ENCODE data around the gene CATSPERE. TPM values are rescaled to one million over a fixed set of nuclear protein-coding genes. Genes with fewer than 3 reads are reported as not detected.

Gene CATSPERE
- total RNA-seq, 1 donor from 2014 or later = 1.1 TPM

DNA sequence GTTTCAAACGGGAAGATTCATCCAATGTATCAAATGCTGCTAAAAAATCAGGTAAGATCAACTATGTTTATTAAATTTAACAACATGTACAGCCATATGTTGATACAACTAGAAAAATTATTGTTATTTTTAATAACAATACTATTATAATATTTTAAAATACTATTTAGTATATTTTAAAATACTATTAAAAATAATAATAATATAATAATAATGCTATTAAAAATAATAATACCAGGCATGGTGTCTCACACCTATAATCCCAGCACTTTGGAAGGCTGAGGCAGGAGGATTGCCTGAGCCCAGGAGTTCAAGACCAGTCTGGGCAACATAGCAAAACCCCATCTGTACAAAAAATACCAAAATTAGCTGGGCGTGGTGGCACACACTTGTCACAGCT, 54.6 kb downstream of the CATSPERE start:
- Mint-ChIP-seq H3K27me3 (ENCODE audit: unreplicated experiment) (peaks cover 2% of the 10 kb centered on the region), H3K4me3 (ENCODE audit: unreplicated experiment) (no peak overlapping the region), H3K4me1 (ENCODE audit: unreplicated experiment) (no peaks in the 10 kb centered on the region), H3K9me3 (ENCODE audit: unreplicated experiment) (no peaks in the 10 kb centered on the region), H3K27ac (ENCODE audit: unreplicated experiment) (no peak overlapping the region), H3K36me3 (ENCODE audit: low read depth, unreplicated experiment) (no peaks in the 10 kb centered on the region)
- TF ChIP-seq, protein P1, sequence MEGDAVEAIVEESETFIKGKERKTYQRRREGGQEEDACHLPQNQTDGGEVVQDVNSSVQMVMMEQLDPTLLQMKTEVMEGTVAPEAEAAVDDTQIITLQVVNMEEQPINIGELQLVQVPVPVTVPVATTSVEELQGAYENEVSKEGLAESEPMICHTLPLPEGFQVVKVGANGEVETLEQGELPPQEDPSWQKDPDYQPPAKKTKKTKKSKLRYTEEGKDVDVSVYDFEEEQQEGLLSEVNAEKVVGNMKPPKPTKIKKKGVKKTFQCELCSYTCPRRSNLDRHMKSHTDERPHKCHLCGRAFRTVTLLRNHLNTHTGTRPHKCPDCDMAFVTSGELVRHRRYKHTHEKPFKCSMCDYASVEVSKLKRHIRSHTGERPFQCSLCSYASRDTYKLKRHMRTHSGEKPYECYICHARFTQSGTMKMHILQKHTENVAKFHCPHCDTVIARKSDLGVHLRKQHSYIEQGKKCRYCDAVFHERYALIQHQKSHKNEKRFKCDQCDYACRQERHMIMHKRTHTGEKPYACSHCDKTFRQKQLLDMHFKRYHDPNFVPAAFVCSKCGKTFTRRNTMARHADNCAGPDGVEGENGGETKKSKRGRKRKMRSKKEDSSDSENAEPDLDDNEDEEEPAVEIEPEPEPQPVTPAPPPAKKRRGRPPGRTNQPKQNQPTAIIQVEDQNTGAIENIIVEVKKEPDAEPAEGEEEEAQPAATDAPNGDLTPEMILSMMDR (IDR thresholded peaks at IDR 0.05; ENCODE audit: unreplicated experiment) = no peak
- no peak for DNase-seq (ENCODE audit: low spot score)

DNA sequence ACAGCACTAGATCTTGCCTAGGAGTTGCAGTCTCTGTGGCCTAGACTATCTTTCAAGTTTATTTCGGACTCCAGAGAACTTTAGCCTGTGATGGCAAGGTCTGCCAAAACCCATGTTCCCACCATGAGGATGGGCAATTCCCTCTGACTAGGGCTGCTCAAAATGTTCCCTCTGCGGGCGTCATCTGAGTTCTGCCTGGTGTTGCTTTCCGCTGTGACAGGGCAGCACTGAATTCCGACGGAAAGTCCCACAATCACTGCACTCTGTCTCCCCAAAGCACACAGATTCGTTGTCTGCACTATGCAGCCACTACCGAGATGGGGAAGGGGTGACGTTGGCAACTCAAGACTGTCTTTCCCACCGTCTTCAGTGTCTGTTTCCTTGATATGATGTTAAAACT, 75.2 kb downstream of the CATSPERE start:
- Mint-ChIP-seq H3K4me3 (ENCODE audit: unreplicated experiment) (no peak overlapping the region), H3K27ac (ENCODE audit: unreplicated experiment) (no peak overlapping the region), H3K36me3 (ENCODE audit: low read depth, unreplicated experiment) (no peaks in the 10 kb centered on the region), H3K4me1 (ENCODE audit: unreplicated experiment) (no peaks in the 10 kb centered on the region), H3K9me3 (ENCODE audit: unreplicated experiment) (no peaks in the 10 kb centered on the region), H3K27me3 (ENCODE audit: unreplicated experiment) (no peaks in the 10 kb centered on the region)
- no peak for DNase-seq (ENCODE audit: low spot score)
- TF ChIP-seq, protein P1 (IDR thresholded peaks at IDR 0.05; ENCODE audit: unreplicated experiment) = no peak

DNA sequence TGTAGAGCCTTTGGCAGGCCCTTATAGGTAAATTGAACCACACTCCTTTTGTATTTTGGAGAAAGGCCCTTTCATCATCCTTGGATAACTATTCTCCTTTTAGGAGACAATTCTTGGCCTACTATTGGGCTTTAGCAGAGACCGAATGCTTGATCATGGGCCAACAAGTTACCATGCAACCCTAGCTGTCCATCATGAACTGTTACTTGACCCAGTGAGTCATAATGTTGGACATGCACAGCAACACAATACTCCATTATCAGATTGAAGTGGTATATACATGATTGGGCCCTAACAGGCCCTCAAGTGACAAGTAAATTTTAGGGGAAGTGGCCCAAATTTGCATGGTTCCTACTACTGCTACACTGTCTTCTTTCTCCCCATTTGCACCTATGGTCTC, 84.4 kb downstream of the CATSPERE start:
- no peaks in the 10 kb centered on the region for H3K4me1 Mint-ChIP-seq (ENCODE audit: unreplicated experiment)
- H3K4me3 Mint-ChIP-seq (ENCODE audit: unreplicated experiment) = no peak overlapping the region
- DNase-seq (ENCODE audit: low spot score) = no peak
- H3K36me3 Mint-ChIP-seq (ENCODE audit: low read depth, unreplicated experiment) = no peaks in the 10 kb centered on the region
- no peaks in the 10 kb centered on the region for H3K9me3 Mint-ChIP-seq (ENCODE audit: unreplicated experiment)
- TF ChIP-seq, protein P1 (IDR thresholded peaks at IDR 0.05; ENCODE audit: unreplicated experiment) = no peak
- no peaks in the 10 kb centered on the region for H3K27me3 Mint-ChIP-seq (ENCODE audit: unreplicated experiment)
- H3K27ac Mint-ChIP-seq (ENCODE audit: unreplicated experiment) = no peak overlapping the region

DNA sequence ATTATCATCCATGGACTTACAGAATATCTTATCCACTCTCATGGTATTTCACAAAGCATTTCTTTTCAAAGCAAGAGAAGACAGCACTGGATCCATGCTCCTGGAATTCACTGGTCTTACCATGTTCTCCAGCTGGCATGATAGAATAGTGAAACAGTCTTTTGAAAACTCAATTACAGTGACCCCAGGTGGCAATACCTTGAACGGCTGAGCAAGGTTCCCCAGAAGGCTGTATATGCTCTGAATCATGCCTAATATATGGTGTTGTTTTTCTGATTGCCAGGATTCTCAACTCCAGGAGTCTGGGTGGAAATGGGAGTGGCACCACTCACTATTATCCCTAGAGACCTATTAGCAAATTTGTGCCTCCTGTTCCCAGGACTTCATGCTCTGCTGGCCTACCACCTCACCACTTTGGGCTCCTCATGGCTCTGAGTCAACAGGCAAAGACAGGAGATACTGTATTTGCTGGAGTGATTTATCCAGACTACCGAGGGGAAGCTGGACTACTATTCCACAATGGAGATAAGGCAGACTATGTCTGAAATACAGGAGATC, 87.6 kb downstream of the CATSPERE start:
- no peak overlapping the region for H3K27ac Mint-ChIP-seq (ENCODE audit: unreplicated experiment)
- H3K4me1 Mint-ChIP-seq (ENCODE audit: unreplicated experiment) = no peaks in the 10 kb centered on the region
- no peaks in the 10 kb centered on the region for H3K27me3 Mint-ChIP-seq (ENCODE audit: unreplicated experiment)
- no peaks in the 10 kb centered on the region for H3K36me3 Mint-ChIP-seq (ENCODE audit: low read depth, unreplicated experiment)
- no peaks in the 10 kb centered on the region for H3K9me3 Mint-ChIP-seq (ENCODE audit: unreplicated experiment)
- DNase-seq (ENCODE audit: low spot score) = no peak
- TF ChIP-seq, protein P1 (IDR thresholded peaks at IDR 0.05; ENCODE audit: unreplicated experiment) = no peak
- no peak overlapping the region for H3K4me3 Mint-ChIP-seq (ENCODE audit: unreplicated experiment)

DNA sequence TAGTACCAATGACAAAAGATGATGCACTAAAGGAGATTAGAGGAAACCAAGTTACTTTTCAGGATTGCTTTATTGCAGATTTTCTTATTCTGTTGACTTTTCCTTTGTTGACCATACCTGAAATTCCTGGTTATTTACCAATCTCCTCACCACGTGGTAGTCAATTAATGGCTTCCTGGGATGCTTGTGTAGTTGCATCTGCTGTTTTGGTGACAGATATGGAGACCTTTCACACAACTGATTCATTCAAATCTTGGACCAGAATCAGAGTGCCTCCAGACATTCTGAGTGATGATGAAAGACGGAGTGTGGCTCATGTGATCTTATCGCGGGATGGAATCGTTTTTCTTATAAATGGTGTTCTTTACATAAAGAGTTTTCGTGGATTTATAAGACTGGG, 91.3 kb downstream of the CATSPERE start:
- TF ChIP-seq, protein P1 (IDR thresholded peaks at IDR 0.05; ENCODE audit: unreplicated experiment) = no peak
- Mint-ChIP-seq H3K27me3 (ENCODE audit: unreplicated experiment) (no peaks in the 10 kb centered on the region), H3K4me1 (ENCODE audit: unreplicated experiment) (no peaks in the 10 kb centered on the region), H3K4me3 (ENCODE audit: unreplicated experiment) (no peak overlapping the region), H3K27ac (ENCODE audit: unreplicated experiment) (no peak overlapping the region), H3K9me3 (ENCODE audit: unreplicated experiment) (peaks cover 5% of the 10 kb centered on the region), H3K36me3 (ENCODE audit: low read depth, unreplicated experiment) (no peaks in the 10 kb centered on the region)
- no peak for DNase-seq (ENCODE audit: low spot score)

All from endothelial cell (in vitro differentiated cells).